DMS153 treated with DMSO at 0.1 percent for 48 hours (cell line): ENCODE data around the gene EP400.
"Not testable (repeated sequence)": the region's sequence is repeated elsewhere in the genome, so short reads cannot be mapped to it uniquely, and the experiment has no call there.

ENCODE experiments used
- DNase-seq: peaks from one replicate; lab custom pipeline; 2025; ENCODE audit not compliant: unreplicated experiment; lab: John Stamatoyannopoulos, UW

Gene EP400

GRCh38 chr12:132065203-132065602 is 115.5 kb downstream of the EP400 start:
- no peak for DNase-seq

- no peak for DNase-seq
Measured at GRCh38 chr12:132065609-132066344, 116.0 kb downstream of the EP400 start.

GRCh38 chr12:132066345-132066685 is 116.6 kb downstream of the EP400 start:
- no peak for DNase-seq

- DNase-seq, result no peak
Measured at GRCh38 chr12:132066749-132067148, 117.0 kb downstream of the EP400 start.

GRCh38 chr12:132067182-132067581 is 117.4 kb downstream of the EP400 start:
- no peak for DNase-seq

GRCh38 chr12:132068250-132068649 is 118.5 kb downstream of the EP400 start:
- no peak for DNase-seq

- no peak for DNase-seq
Measured at GRCh38 chr12:132069336-132069985, 119.7 kb downstream of the EP400 start.

GRCh38 chr12:132070298-132070697 is 120.6 kb downstream of the EP400 start:
- DNase-seq, result no peak

- DNase-seq, result no peak
Measured at GRCh38 chr12:132071040-132071810, 121.5 kb downstream of the EP400 start.

- no peak for DNase-seq
Measured at GRCh38 chr12:132071830-132072384, 122.2 kb downstream of the EP400 start.

GRCh38 chr12:132074216-132074615 is 124.5 kb downstream of the EP400 start:
- no peak for DNase-seq

- DNase-seq, result no peak
Measured at GRCh38 chr12:132075026-132075713, 125.4 kb downstream of the EP400 start.

GRCh38 chr12:132075714-132076553 is 126.2 kb downstream of the EP400 start:
- DNase-seq, result no peak

- DNase-seq, result no peak
Measured at GRCh38 chr12:132076711-132077110, 127.0 kb downstream of the EP400 start.

- no peak for DNase-seq
Measured at GRCh38 chr12:132077322-132078100, 127.8 kb downstream of the EP400 start.

GRCh38 chr12:132078190-132078589 is 128.4 kb downstream of the EP400 start:
- no peak for DNase-seq

GRCh38 chr12:132079200-132079599 is 129.5 kb downstream of the EP400 start:
- DNase-seq, result no peak

- no peak for DNase-seq
Measured at GRCh38 chr12:132079695-132080094, 130.0 kb downstream of the EP400 start.

- DNase-seq, result not testable (repeated sequence)
Measured at GRCh38 chr12:132080515-132080914, 130.8 kb downstream of the EP400 start.
